ENCODE measurements around the gene ZNF276. TPM values are rescaled to one million over a fixed set of nuclear protein-coding genes. Genes with fewer than 3 reads are reported as not detected.

Gene ZNF276
- total RNA-seq, 4 donors from 2014 or later = 21.2 to 38.9 (median 24.9) TPM

GRCh38 chr16:89733322-89733721 lies 12.0 kb downstream of the ZNF276 start:
- Histone ChIP-seq H3K27ac (no peak overlapping the region), H3K4me1 (no peaks in the 10 kb centered on the region), H3K36me3 (peaks cover 83 to 84% of the 10 kb centered on the region in 2 donors), H3K4me3 (replicated peaks in 1 of 3) (no peak overlapping the region), H3K9me3 (no peaks in the 10 kb centered on the region), H3K27me3 (no peaks in the 10 kb centered on the region)
- intact Hi-C loops (cut with DNase I) = no loop called here
- TF ChIP-seq CTCF (IDR thresholded peaks at IDR 0.05) = no peak
- 86 to 96% methylated on average over 14 to 17 of the region's 17 CpGs for WGBS, 2 donors
- DNase-seq = no peak

- Histone ChIP-seq H3K36me3 (peaks cover 87 to 88% of the 10 kb centered on the region in 2 donors), H3K27ac (no peak overlapping the region), H3K9me3 (no peaks in the 10 kb centered on the region), H3K27me3 (no peaks in the 10 kb centered on the region), H3K4me3 (replicated peaks in 1 of 3) (no peak overlapping the region), H3K4me1 (no peaks in the 10 kb centered on the region)
- TF ChIP-seq POLR2A (IDR thresholded peaks at IDR 0.05) = no peak
- TF ChIP-seq CTCF (IDR thresholded peaks at IDR 0.05) = no peak
- 89 to 96% methylated on average over 13 to 21 of the region's 21 CpGs for WGBS, 2 donors
- DNase-seq = no peak
- intact Hi-C loops (cut with DNase I) = no loop called here
Observed at GRCh38 chr16:89733792-89734191, 12.5 kb downstream of the ZNF276 start.

GRCh38 chr16:89736554-89736953 lies 15.2 kb downstream of the ZNF276 start:
- Histone ChIP-seq H3K4me1 (no peaks in the 10 kb centered on the region), H3K27ac (no peak overlapping the region), H3K9me3 (no peaks in the 10 kb centered on the region), H3K4me3 (replicated peaks in 1 of 3) (no peak overlapping the region), H3K27me3 (no peaks in the 10 kb centered on the region), H3K36me3 (peaks cover 77 to 78% of the 10 kb centered on the region in 2 donors)
- 100% methylated on average over 1 to 2 of the region's 3 CpGs for WGBS, 2 donors
- intact Hi-C loops (cut with DNase I) = no loop called here
- no peak for TF ChIP-seq POLR2A (IDR thresholded peaks at IDR 0.05)
- TF ChIP-seq CTCF (IDR thresholded peaks at IDR 0.05) = no peak
- DNase-seq = no peak

- DNase-seq = no peak
- Histone ChIP-seq H3K4me1 (no peaks in the 10 kb centered on the region), H3K36me3 (peaks cover 68 to 71% of the 10 kb centered on the region in 2 donors), H3K27me3 (no peaks in the 10 kb centered on the region), H3K4me3 (replicated peaks in 1 of 3) (no peak overlapping the region), H3K27ac (no peak overlapping the region), H3K9me3 (no peaks in the 10 kb centered on the region)
- TF ChIP-seq CTCF (IDR thresholded peaks at IDR 0.05) = no peak
- TF ChIP-seq POLR2A (IDR thresholded peaks at IDR 0.05) = no peak
- 91 to 95% methylated on average over 18 of the region's 20 CpGs for whole genome bisulfite sequencing, 2 donors
- intact Hi-C loops (cut with DNase I) = no loop called here
Observed at GRCh38 chr16:89737341-89738071, 16.2 kb downstream of the ZNF276 start.

GRCh38 chr16:89738072-89738377 lies 16.7 kb downstream of the ZNF276 start:
- no peak overlapping the region for H3K27ac ChIP-seq
- H3K27me3 ChIP-seq = no peaks in the 10 kb centered on the region
- no peak for DNase-seq
- intact Hi-C loops (cut with DNase I) = no loop called here
- peaks cover 63 to 70% of the 10 kb centered on the region in 2 donors for H3K36me3 ChIP-seq
- H3K4me3 ChIP-seq (replicated peaks in 1 of 3) = no peak overlapping the region
- WGBS, 2 donors = 96 to 98% methylated on average over 9 to 14 of the region's 14 CpGs
- no peaks in the 10 kb centered on the region for H3K4me1 ChIP-seq
- TF ChIP-seq POLR2A (IDR thresholded peaks at IDR 0.05) (no peak), CTCF (IDR thresholded peaks at IDR 0.05) (no peak)
- no peaks in the 10 kb centered on the region for H3K9me3 ChIP-seq

Data from thyroid gland (tissue), 4 donors.